AG09319 (cell line): ENCODE results near the gene HYOU1.
"Not testable (repeated sequence)": the region's sequence is repeated elsewhere in the genome, so short reads cannot be mapped to it uniquely, and the experiment has no call there.

Experiments used
- DNase-seq: peaks from one replicate; pipeline ENCODE4 v3.0.0-alpha.2; 2010; ENCODE audit warnings: low read depth; ENCODE audit errors: extremely low read depth
- CTCF ChIP-seq: IDR thresholded peaks from 2 replicates; pipeline ENCODE4 v1.5.1; 2011; ENCODE audit warnings: low read depth, mild to moderate bottlenecking, inconsistent platforms, low read length, moderate library complexity

HYOU1 gene

GRCh38 chr11:119078675-119079420 is 21.8 kb upstream of the HYOU1 start:
- TF ChIP-seq CTCF, result no peak
- DNase-seq, result no peak

GRCh38 chr11:119077839-119078238 is 20.8 kb upstream of the HYOU1 start:
- no peak for TF ChIP-seq CTCF

DNA sequence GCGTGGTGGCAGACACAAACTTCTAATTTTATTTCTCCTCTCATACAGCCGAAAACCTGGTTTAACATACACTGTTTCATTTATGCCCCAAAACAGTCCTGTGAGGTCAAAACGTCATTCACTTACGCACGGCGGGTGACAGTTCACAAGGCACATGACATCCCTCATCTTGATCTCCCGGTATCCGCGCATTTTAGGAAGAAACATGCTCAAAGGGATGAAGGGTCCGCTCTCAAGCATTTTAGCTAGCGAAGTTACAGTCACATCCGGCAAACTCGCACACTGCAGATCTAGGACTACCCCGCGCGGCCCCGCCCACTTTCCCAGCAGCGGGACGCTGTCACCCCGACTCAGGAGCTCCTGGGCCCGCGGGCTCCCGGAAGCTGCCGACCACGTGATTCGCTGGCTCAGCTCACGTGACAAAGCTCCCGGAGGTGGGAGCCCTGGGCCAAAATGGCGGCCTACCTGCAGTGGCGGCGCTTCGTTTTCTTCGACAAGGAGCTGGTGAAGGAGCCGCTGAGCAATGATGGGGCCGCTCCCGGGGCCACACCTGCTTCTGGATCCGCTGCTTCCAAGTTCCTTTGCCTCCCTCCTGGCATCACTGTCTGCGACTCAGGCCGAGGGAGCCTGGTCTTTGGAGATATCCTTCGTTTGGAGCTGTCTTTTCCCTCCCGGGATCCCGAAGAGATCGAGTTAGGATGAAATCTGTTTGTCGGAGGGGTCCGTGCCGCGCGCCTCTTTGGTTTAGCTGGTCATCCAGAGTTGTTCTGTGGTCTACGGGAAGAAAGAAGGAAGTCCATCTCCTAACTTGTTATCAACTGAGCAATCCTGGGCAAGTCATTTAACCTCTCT is 10.6 kb upstream of the HYOU1 start, which contains the start of gene VPS11:
TSS of gene VPS11 (plus strand) at position 448 of the 852 bp plus-strand sequence. CDS start at position 454, 6 bp downstream.
- no peak for TF ChIP-seq CTCF
- peak; percentile 87 for DNase-seq

More at GRCh38 chr11:119077839-119078238, 20.8 kb upstream of the HYOU1 start:
- no peak for DNase-seq

DNA sequence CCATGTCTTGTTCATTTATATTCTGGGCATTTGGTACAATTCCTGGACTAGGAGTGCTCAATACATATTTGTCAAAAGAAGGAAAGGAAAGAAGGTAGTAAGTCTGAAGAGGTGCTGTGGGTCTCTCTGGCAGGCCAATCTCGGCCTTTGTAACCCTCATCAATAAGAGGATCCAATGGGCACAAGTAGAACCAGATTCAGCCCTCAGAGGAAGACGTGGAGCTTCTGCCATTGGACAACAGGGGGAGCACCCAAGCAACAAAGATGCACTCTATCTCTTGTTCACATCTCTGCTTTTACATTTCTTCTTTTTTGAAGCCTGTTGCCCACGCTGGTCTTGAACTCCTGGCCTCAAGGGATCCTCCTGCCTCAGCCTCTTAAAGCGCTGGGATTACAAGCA is 8.4 kb upstream of the HYOU1 start:
- DNase-seq, result no peak
- peak; percentile 37 for TF ChIP-seq CTCF

DNA sequence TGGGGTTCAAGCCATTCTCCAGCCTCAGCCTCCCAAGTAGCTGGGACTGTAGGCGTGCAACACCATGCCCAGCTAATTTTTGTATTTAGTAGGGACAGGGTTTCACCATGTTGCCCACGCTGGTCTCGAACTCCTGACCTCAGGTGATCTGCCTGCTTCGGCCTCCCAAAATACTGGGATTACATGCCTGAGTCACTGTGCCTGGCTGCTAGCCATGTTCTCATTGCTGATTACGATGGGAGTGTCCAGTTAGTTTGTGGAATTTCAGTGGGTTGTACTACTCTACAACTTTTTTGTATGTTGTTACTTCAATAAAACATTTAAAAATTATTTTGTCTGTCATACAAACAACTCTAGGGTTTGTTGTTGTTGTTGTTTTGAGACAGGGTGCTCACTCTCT is 5.8 kb upstream of the HYOU1 start:
- no peak for TF ChIP-seq CTCF
- DNase-seq, result no peak

GRCh38 chr11:119061256-119061655 is 4.3 kb upstream of the HYOU1 start:
- no peak for TF ChIP-seq CTCF

GRCh38 chr11:119059128-119059527 is 2.1 kb upstream of the HYOU1 start:
- not testable (repeated sequence) for DNase-seq

More at GRCh38 chr11:119061256-119061655, 4.3 kb upstream of the HYOU1 start:
- DNase-seq, result no peak
